ENCODE results near the gene TDRD3.

Gene TDRD3

GRCh38 chr13:60396783-60397703, at the start of gene TDRD3:
Gene TDRD3 (plus strand): TSS chr13:60397220. CDS start chr13:60397365, 145 bp downstream.
- Histone ChIP-seq H3K27me3 (ENCODE audit: control insufficient read depth in 1 of 2, insufficient read depth in 2 of 2, low read length in 2 of 2) (no peaks in the 10 kb centered on the region), H3K36me3 (ENCODE audit: insufficient read depth, low read length) (no peaks in the 10 kb centered on the region), H3K9ac (ENCODE audit: low read length) (peak within 1 kb of the TSS; percentile 84), H3K9me3 (ENCODE audit: low read length) (no peaks in the 10 kb centered on the region), H3K27ac (ENCODE audit: low read depth, low read length) (peak within 1 kb of the TSS; percentile 86), H3K4me3 (ENCODE audit: low read depth in 1 of 2, low read length in 2 of 2) (peak within 1 kb of the TSS; percentile 59 to 91), H3K4me1 (ENCODE audit: insufficient read depth, low read length) (peaks cover 22% of the 10 kb centered on the region)

- Histone ChIP-seq H3K4me3 (ENCODE audit: low read depth in 1 of 2, low read length in 2 of 2) (no peak overlapping the region), H3K27ac (ENCODE audit: low read depth, low read length) (no peak overlapping the region), H3K36me3 (ENCODE audit: insufficient read depth, low read length) (no peaks in the 10 kb centered on the region), H3K9me3 (ENCODE audit: low read length) (no peaks in the 10 kb centered on the region), H3K9ac (ENCODE audit: low read length) (no peak overlapping the region), H3K27me3 (ENCODE audit: control insufficient read depth in 1 of 2, insufficient read depth in 2 of 2, low read length in 2 of 2) (no peaks in the 10 kb centered on the region), H3K4me1 (ENCODE audit: insufficient read depth, low read length) (no peaks in the 10 kb centered on the region)
Observed at GRCh38 chr13:60347690-60348089, 49.3 kb upstream of the TDRD3 start.

GRCh38 chr13:60348097-60348496, 48.9 kb upstream of the TDRD3 start:
- Histone ChIP-seq H3K36me3 (ENCODE audit: insufficient read depth, low read length) (no peaks in the 10 kb centered on the region), H3K27me3 (ENCODE audit: control insufficient read depth in 1 of 2, insufficient read depth in 2 of 2, low read length in 2 of 2) (no peaks in the 10 kb centered on the region), H3K4me3 (ENCODE audit: low read depth in 1 of 2, low read length in 2 of 2) (no peak overlapping the region), H3K9me3 (ENCODE audit: low read length) (no peaks in the 10 kb centered on the region), H3K4me1 (ENCODE audit: insufficient read depth, low read length) (no peaks in the 10 kb centered on the region), H3K27ac (ENCODE audit: low read depth, low read length) (no peak overlapping the region), H3K9ac (ENCODE audit: low read length) (no peak overlapping the region)

- H3K4me3 ChIP-seq (ENCODE audit: low read depth in 1 of 2, low read length in 2 of 2), result no peak overlapping the region
- H3K9me3 ChIP-seq (ENCODE audit: low read length), result no peaks in the 10 kb centered on the region
- no peaks in the 10 kb centered on the region for H3K36me3 ChIP-seq (ENCODE audit: insufficient read depth, low read length)
- no peaks in the 10 kb centered on the region for H3K27me3 ChIP-seq (ENCODE audit: control insufficient read depth in 1 of 2, insufficient read depth in 2 of 2, low read length in 2 of 2)
- no peak overlapping the region for H3K27ac ChIP-seq (ENCODE audit: low read depth, low read length)
- H3K9ac ChIP-seq (ENCODE audit: low read length), result no peak overlapping the region
- no peaks in the 10 kb centered on the region for H3K4me1 ChIP-seq (ENCODE audit: insufficient read depth, low read length)
Observed at GRCh38 chr13:60351326-60351725, 45.7 kb upstream of the TDRD3 start.

- no peaks in the 10 kb centered on the region for H3K36me3 ChIP-seq (ENCODE audit: insufficient read depth, low read length)
Observed at GRCh38 chr13:60351855-60352615, 45.0 kb upstream of the TDRD3 start.

GRCh38 chr13:60352644-60353043, 44.4 kb upstream of the TDRD3 start:
- H3K27me3 ChIP-seq (ENCODE audit: control insufficient read depth in 1 of 2, insufficient read depth in 2 of 2, low read length in 2 of 2), result no peaks in the 10 kb centered on the region
- H3K4me1 ChIP-seq (ENCODE audit: insufficient read depth, low read length), result no peaks in the 10 kb centered on the region
- no peak overlapping the region for H3K27ac ChIP-seq (ENCODE audit: low read depth, low read length)
- H3K4me3 ChIP-seq (ENCODE audit: low read depth in 1 of 2, low read length in 2 of 2), result no peak overlapping the region
- no peaks in the 10 kb centered on the region for H3K36me3 ChIP-seq (ENCODE audit: insufficient read depth, low read length)
- H3K9me3 ChIP-seq (ENCODE audit: low read length), result no peaks in the 10 kb centered on the region
- no peak overlapping the region for H3K9ac ChIP-seq (ENCODE audit: low read length)

More at GRCh38 chr13:60351855-60352615, 45.0 kb upstream of the TDRD3 start:
- Histone ChIP-seq H3K9me3 (ENCODE audit: low read length) (no peaks in the 10 kb centered on the region), H3K9ac (ENCODE audit: low read length) (no peak overlapping the region), H3K4me1 (ENCODE audit: insufficient read depth, low read length) (no peaks in the 10 kb centered on the region), H3K4me3 (ENCODE audit: low read depth in 1 of 2, low read length in 2 of 2) (no peak overlapping the region), H3K27me3 (ENCODE audit: control insufficient read depth in 1 of 2, insufficient read depth in 2 of 2, low read length in 2 of 2) (no peaks in the 10 kb centered on the region), H3K27ac (ENCODE audit: low read depth, low read length) (no peak overlapping the region)

GRCh38 chr13:60355056-60355455, 42.0 kb upstream of the TDRD3 start:
- Histone ChIP-seq H3K27ac (ENCODE audit: low read depth, low read length) (no peak overlapping the region), H3K27me3 (ENCODE audit: control insufficient read depth in 1 of 2, insufficient read depth in 2 of 2, low read length in 2 of 2) (no peaks in the 10 kb centered on the region), H3K4me1 (ENCODE audit: insufficient read depth, low read length) (no peaks in the 10 kb centered on the region), H3K9me3 (ENCODE audit: low read length) (no peaks in the 10 kb centered on the region), H3K36me3 (ENCODE audit: insufficient read depth, low read length) (no peaks in the 10 kb centered on the region), H3K4me3 (ENCODE audit: low read depth in 1 of 2, low read length in 2 of 2) (no peak overlapping the region), H3K9ac (ENCODE audit: low read length) (no peak overlapping the region)

GRCh38 chr13:60356970-60357369, 40.0 kb upstream of the TDRD3 start:
- no peaks in the 10 kb centered on the region for H3K4me1 ChIP-seq (ENCODE audit: insufficient read depth, low read length)
- H3K9me3 ChIP-seq (ENCODE audit: low read length), result no peaks in the 10 kb centered on the region
- H3K9ac ChIP-seq (ENCODE audit: low read length), result no peak overlapping the region
- no peak overlapping the region for H3K4me3 ChIP-seq (ENCODE audit: low read depth in 1 of 2, low read length in 2 of 2)
- no peaks in the 10 kb centered on the region for H3K36me3 ChIP-seq (ENCODE audit: insufficient read depth, low read length)
- no peak overlapping the region for H3K27ac ChIP-seq (ENCODE audit: low read depth, low read length)
- H3K27me3 ChIP-seq (ENCODE audit: control insufficient read depth in 1 of 2, insufficient read depth in 2 of 2, low read length in 2 of 2), result no peaks in the 10 kb centered on the region

- Histone ChIP-seq H3K4me1 (ENCODE audit: insufficient read depth, low read length) (no peaks in the 10 kb centered on the region), H3K9me3 (ENCODE audit: low read length) (no peaks in the 10 kb centered on the region), H3K36me3 (ENCODE audit: insufficient read depth, low read length) (no peaks in the 10 kb centered on the region), H3K4me3 (ENCODE audit: low read depth in 1 of 2, low read length in 2 of 2) (no peak overlapping the region), H3K27me3 (ENCODE audit: control insufficient read depth in 1 of 2, insufficient read depth in 2 of 2, low read length in 2 of 2) (no peaks in the 10 kb centered on the region), H3K9ac (ENCODE audit: low read length) (no peak overlapping the region), H3K27ac (ENCODE audit: low read depth, low read length) (no peak overlapping the region)
Observed at GRCh38 chr13:60358453-60358852, 38.6 kb upstream of the TDRD3 start.

GRCh38 chr13:60363288-60363687, 33.7 kb upstream of the TDRD3 start:
- H3K27ac ChIP-seq (ENCODE audit: low read depth, low read length), result no peak overlapping the region
- no peaks in the 10 kb centered on the region for H3K9me3 ChIP-seq (ENCODE audit: low read length)
- H3K9ac ChIP-seq (ENCODE audit: low read length), result no peak overlapping the region
- no peaks in the 10 kb centered on the region for H3K36me3 ChIP-seq (ENCODE audit: insufficient read depth, low read length)
- H3K27me3 ChIP-seq (ENCODE audit: control insufficient read depth in 1 of 2, insufficient read depth in 2 of 2, low read length in 2 of 2), result no peaks in the 10 kb centered on the region
- H3K4me3 ChIP-seq (ENCODE audit: low read depth in 1 of 2, low read length in 2 of 2), result no peak overlapping the region
- H3K4me1 ChIP-seq (ENCODE audit: insufficient read depth, low read length), result no peaks in the 10 kb centered on the region

- Histone ChIP-seq H3K9ac (ENCODE audit: low read length) (no peak overlapping the region), H3K36me3 (ENCODE audit: insufficient read depth, low read length) (no peaks in the 10 kb centered on the region)
Observed at GRCh38 chr13:60369242-60369641, 27.8 kb upstream of the TDRD3 start.

More at GRCh38 chr13:60369242-60369641, 27.8 kb upstream of the TDRD3 start:
- no peaks in the 10 kb centered on the region for H3K9me3 ChIP-seq (ENCODE audit: low read length)
- H3K4me3 ChIP-seq (ENCODE audit: low read depth in 1 of 2, low read length in 2 of 2), result no peak overlapping the region
- no peaks in the 10 kb centered on the region for H3K4me1 ChIP-seq (ENCODE audit: insufficient read depth, low read length)
- no peaks in the 10 kb centered on the region for H3K27me3 ChIP-seq (ENCODE audit: control insufficient read depth in 1 of 2, insufficient read depth in 2 of 2, low read length in 2 of 2)
- H3K27ac ChIP-seq (ENCODE audit: low read depth, low read length), result no peak overlapping the region

Measured in muscle layer of colon (tissue), 2 donors.